Fibroblast of pulmonary artery (primary cell): ENCODE measurements around the gene NAA11.

ENCODE experiments used
- DNase-seq: peaks from one replicate; pipeline ENCODE4 v3.0.0-alpha.2; 2010; ENCODE audit warnings: low read depth
- H3K4me3 ChIP-seq: replicated peaks from 2 replicates; pipeline ENCODE4 v1.5.1; 2011; ENCODE audit warnings: low read depth, mild to moderate bottlenecking, control low read depth, low read length, moderate library complexity
- CTCF ChIP-seq: IDR thresholded peaks from 2 replicates; pipeline ENCODE4 v1.5.1; 2011; ENCODE audit warnings: mild to moderate bottlenecking, control low read depth, low read length, inconsistent platforms; ENCODE audit errors: missing control alignments

NAA11 gene

GRCh38 chr4:79338148-79338547 is 12.3 kb upstream of the NAA11 start:
- DNase-seq: no peak
- no peak for TF ChIP-seq CTCF
- no peak overlapping the region for H3K4me3 ChIP-seq

- no peak for DNase-seq
- H3K4me3 ChIP-seq: no peak overlapping the region
- TF ChIP-seq CTCF: no peak
Observed at GRCh38 chr4:79334783-79335182, 8.9 kb upstream of the NAA11 start.

- no peak for TF ChIP-seq CTCF
- no peak overlapping the region for H3K4me3 ChIP-seq
- no peak for DNase-seq
Observed at GRCh38 chr4:79334341-79334740, 8.5 kb upstream of the NAA11 start.

GRCh38 chr4:79331126-79331876 is 5.4 kb upstream of the NAA11 start:
- TF ChIP-seq CTCF: no peak
- peak; percentile 10 for DNase-seq
- no peak overlapping the region for H3K4me3 ChIP-seq

- no peak for TF ChIP-seq CTCF
- DNase-seq: no peak
Observed at GRCh38 chr4:79330720-79331119, 4.9 kb upstream of the NAA11 start.

GRCh38 chr4:79325436-79325835 is 425 bp downstream of the NAA11 start:
- DNase-seq: no peak
- no peak overlapping the region for H3K4me3 ChIP-seq
- no peak for TF ChIP-seq CTCF

More at GRCh38 chr4:79330720-79331119, 4.9 kb upstream of the NAA11 start:
- no peak overlapping the region for H3K4me3 ChIP-seq

- no peak for DNase-seq
- no peak for TF ChIP-seq CTCF
- H3K4me3 ChIP-seq: no peak overlapping the region
Observed at GRCh38 chr4:79319975-79320374, 5.9 kb downstream of the NAA11 start.
